Medulla oblongata (tissue), 1 donor: Measurements from ENCODE around the gene APOBEC3C.
A peak's percentile ranks its signal among the peaks of the same experiment; 100 is the strongest.
"Not testable (repeated sequence)": the region's sequence is repeated elsewhere in the genome, so short reads cannot be mapped to it uniquely, and the experiment has no call there.

Source experiments
- DNase-seq: peaks from one replicate; pipeline ENCODE4 v3.0.0-alpha.2; 2015; ENCODE audit errors: extremely low spot score

Gene APOBEC3C

DNA sequence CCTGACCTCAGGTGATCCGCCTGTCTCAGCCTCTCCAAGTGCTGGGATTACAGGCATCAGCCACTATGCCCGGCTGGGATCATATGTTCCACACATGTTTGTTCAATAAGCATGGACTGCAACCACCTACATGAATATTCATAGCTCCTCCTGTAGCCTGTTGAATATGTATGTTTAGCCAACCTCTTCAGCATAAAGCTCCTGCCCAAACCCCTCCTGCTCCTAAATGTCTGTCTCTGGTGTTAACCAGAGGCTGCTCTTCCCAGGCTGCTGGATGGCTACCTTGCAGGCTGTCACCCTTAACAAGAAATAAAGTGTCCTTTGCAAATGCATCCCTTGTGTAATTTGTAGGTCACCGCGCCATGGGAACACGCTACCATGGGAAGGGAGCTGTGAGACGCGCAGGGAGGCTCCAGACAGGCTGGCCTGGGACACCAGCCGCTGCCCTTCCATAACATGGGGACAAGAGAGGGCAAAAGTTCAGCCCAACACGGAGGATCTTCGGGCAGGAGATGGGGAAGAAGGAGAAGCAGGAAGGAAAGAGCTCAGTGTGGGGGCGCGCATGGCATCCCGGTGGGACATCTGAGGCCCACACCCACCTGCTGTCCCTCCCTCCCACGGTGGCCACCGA is 6.1 kb downstream of the APOBEC3C start:
- not testable (repeated sequence) for DNase-seq

- no peak for DNase-seq
Measured at GRCh38 chr22:39021552-39022250, 7.6 kb downstream of the APOBEC3C start.

- DNase-seq: no peak
Measured at GRCh38 chr22:39024519-39025308, 10.7 kb downstream of the APOBEC3C start.

GRCh38 chr22:39026509-39027150 is 12.6 kb downstream of the APOBEC3C start:
- DNase-seq: no peak

GRCh38 chr22:39027717-39028116 is 13.7 kb downstream of the APOBEC3C start:
- DNase-seq: no peak

DNA sequence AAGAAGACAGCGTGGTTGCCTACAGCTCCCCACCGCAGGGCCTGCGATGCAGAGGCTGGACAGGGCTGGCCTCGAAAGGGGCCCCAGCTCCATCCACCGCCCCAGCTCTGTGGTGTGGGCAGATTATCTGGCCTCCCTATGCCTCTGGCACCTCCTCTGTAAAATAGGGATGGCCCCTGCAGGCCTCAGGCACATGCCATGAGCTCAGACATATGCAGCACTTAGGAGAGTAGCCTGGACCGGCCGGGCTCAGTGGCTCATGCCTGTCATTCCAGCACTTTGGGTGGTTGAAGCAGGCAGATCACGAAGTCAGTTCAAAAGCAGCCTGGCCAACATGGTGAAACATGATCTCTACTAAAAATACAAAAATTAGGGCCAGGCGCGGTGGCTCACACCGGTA is 14.2 kb downstream of the APOBEC3C start:
- DNase-seq: no peak

GRCh38 chr22:39029227-39029626 is 15.2 kb downstream of the APOBEC3C start:
- DNase-seq: no peak

GRCh38 chr22:39030705-39031104 is 16.6 kb downstream of the APOBEC3C start:
- DNase-seq: no peak

- not testable (repeated sequence) for DNase-seq
Measured at GRCh38 chr22:39031434-39032295, 17.6 kb downstream of the APOBEC3C start.

DNA sequence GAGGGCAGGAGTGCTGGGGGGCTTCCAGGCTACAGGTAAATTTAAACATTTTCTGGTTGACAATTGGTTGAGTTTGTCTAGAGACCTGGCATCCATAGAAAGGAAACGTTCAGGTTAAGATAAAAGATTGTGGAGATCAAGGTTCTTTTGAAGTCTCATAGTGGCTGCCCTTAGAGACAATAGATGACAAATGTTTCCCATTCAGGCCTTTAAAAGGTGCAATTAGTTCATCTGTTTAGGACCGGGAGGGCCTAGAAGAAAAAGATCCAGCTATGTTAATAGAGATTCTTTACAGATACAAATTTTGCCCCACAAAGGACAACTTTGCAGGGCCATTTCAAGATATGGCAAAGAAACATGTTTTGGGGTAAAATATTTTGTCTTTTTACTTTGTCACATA is 23.0 kb downstream of the APOBEC3C start:
- not testable (repeated sequence) for DNase-seq

DNA sequence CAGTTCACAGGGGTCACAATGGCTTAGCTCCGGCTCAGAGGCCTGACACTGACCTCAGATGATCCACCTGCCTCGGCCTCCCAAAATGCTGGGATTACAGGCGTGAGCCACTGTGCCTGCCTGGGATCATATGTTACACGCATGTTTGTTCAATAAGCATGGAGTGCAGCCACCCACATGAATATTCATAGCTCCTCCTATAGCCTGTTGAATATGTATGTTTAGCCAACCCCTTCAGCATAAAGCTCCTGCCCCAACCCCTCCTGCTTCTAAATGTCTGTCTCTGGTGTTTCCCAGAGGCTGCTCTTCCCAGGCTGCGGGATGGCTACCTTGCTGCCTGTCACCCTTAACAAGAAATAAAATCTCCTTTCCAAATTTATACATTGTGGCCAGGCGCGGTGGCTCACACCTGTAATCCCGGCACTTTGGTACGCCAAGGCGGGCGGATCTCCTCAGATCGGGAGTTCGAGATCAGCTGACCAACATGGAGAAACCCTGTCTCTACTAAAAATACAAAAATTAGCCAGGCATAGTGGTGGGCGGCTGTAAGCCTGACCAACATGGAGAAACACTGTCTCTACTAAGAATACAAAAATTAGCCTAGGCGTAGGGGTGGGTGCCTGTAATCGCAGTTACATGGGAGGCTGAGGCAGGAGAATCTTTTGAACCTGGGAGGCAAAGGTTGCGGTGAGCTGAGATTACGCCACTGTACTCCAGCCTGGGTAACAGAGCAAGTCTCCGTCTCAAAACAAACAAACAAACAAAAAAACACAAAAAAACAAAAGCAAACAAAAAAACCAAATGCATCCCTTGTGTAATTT is 25.5 kb downstream of the APOBEC3C start:
- no peak for DNase-seq

GRCh38 chr22:39040155-39040537 is 26.1 kb downstream of the APOBEC3C start:
- not testable (repeated sequence) for DNase-seq

GRCh38 chr22:39040538-39041296 is 26.7 kb downstream of the APOBEC3C start, which contains the start of gene APOBEC3F:
APOBEC3F (plus strand) TSS chr22:39040864; CDS start chr22:39040961, 97 bp downstream.
- DNase-seq: peak; percentile 10

- no peak for DNase-seq
Measured at GRCh38 chr22:39041908-39042307, 27.9 kb downstream of the APOBEC3C start.

DNA sequence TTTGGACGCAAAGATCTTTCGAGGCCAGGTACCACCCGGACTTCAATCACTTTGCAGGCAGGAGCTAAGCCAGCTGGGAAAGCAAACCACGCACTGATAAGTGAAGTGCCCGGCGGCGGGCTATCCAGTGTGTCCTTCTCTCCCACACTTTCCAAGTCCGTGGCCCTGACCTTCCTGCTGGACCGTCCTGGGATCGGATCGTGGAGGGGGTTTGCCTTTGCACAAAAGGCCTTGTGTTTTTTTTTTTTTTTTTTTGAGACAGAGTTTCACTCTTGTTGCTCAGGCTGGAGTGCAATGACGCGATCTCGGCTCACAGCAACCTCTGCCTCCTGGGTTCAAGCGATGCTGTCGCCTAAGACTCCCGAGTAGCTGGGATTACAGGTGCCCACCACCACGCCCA is 29.0 kb downstream of the APOBEC3C start:
- DNase-seq: not testable (repeated sequence)

GRCh38 chr22:39045136-39045535 is 31.1 kb downstream of the APOBEC3C start:
- DNase-seq: not testable (repeated sequence)

DNA sequence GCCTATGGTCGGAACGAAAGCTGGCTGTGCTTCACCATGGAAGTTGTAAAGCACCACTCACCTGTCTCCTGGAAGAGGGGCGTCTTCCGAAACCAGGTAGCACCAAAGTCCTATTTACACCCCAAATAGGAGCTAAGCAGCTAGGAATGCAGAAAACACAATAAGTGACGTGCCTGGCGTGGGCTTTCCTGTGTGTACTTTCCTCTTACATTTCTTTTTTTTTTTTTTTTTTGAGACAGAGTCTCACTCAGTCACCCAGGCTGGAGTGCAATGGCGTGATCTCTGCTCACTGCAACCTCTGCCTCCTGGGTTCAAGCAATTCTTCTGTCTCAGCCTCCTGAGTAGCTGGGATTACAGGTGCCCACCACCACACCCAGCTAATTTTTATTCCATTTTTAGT is 35.4 kb downstream of the APOBEC3C start:
- not testable (repeated sequence) for DNase-seq

- DNase-seq: not testable (repeated sequence)
Measured at GRCh38 chr22:39051844-39052495, 37.9 kb downstream of the APOBEC3C start.

DNA sequence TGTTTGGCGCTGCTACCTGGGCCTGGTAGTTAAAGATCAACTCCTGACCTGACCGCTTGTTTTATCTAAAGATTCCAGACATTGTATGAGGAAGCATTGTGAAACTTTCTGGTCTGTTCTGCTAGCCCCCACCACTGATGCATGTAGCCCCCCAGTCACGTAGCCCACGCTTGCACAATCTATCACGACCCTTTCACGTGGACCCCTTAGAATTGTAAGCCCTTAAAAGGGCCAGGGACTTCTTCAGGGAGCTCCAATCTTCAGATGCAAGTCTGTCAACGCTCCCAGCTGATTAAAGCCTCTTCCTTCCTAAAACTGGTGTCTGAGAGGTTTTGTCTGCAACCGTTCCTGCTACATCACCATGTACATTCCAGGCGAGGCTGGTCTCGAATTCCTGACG is 41.6 kb downstream of the APOBEC3C start:
- DNase-seq: no peak
